ENCODE data around the gene SLC39A11. TPM values are rescaled to one million over a fixed set of nuclear protein-coding genes. Genes with fewer than 3 reads are reported as not detected.

Gene SLC39A11
- total RNA-seq, 1 donor from 2014 or later = 13.0 TPM

DNA sequence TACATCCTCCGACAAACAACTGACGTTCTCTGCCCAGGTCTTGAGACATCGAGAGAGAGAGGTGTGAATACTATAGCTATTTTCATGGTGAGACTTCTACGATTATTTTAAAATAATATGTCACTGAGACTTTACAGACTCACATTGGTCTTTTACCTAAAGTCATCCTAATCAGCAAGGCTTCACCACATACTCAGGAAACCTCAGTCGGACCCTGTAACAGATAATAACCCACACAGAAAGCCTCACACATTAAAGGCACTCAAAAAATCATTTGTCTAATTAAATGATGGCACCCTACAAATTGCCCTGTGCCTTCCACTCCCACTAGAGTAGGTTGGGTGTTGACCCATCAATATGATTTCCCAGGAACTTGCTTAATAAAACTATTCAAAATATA is 19.8 kb upstream of the SLC39A11 start:
- no peak overlapping the region for H3K4me3 ChIP-seq (ENCODE audit: low read length in 3 of 3)
- peaks cover 0 to 3% (median 0%) of the 10 kb centered on the region in 3 donors for H3K27me3 ChIP-seq (ENCODE audit: control insufficient read depth in 3 of 3, insufficient read depth in 3 of 3, low read length in 3 of 3)
- H3K27ac ChIP-seq (ENCODE audit: low read depth, low read length) = no peak overlapping the region
- H3K36me3 ChIP-seq (ENCODE audit: control insufficient read depth in 3 of 3, insufficient read depth in 3 of 3, low read length in 3 of 3) = no peaks in the 10 kb centered on the region
- H3K4me1 ChIP-seq (ENCODE audit: control insufficient read depth in 3 of 3, insufficient read depth in 3 of 3, low read length in 3 of 3) = no peaks in the 10 kb centered on the region
- no peaks in the 10 kb centered on the region for H3K9me3 ChIP-seq (ENCODE audit: control insufficient read depth in 3 of 3, low read length in 3 of 3)
- H3K9ac ChIP-seq (ENCODE audit: low read depth in 1 of 3, low read length in 3 of 3) = no peak overlapping the region

- no peak overlapping the region for H3K4me3 ChIP-seq (ENCODE audit: low read length in 3 of 3)
- no peaks in the 10 kb centered on the region for H3K4me1 ChIP-seq (ENCODE audit: control insufficient read depth in 3 of 3, insufficient read depth in 3 of 3, low read length in 3 of 3)
- H3K9ac ChIP-seq (ENCODE audit: low read depth in 1 of 3, low read length in 3 of 3) = no peak overlapping the region
- peaks cover 0 to 3% (median 0%) of the 10 kb centered on the region in 3 donors for H3K27me3 ChIP-seq (ENCODE audit: control insufficient read depth in 3 of 3, insufficient read depth in 3 of 3, low read length in 3 of 3)
- no peaks in the 10 kb centered on the region for H3K9me3 ChIP-seq (ENCODE audit: control insufficient read depth in 3 of 3, low read length in 3 of 3)
- no peaks in the 10 kb centered on the region for H3K36me3 ChIP-seq (ENCODE audit: control insufficient read depth in 3 of 3, insufficient read depth in 3 of 3, low read length in 3 of 3)
- no peak overlapping the region for H3K27ac ChIP-seq (ENCODE audit: low read depth, low read length)
These were observed 18.9 kb upstream of the SLC39A11 start for GRCh38 chr17:73111386-73111785.

GRCh38 chr17:73107191-73107590 is 14.7 kb upstream of the SLC39A11 start:
- no peaks in the 10 kb centered on the region for H3K36me3 ChIP-seq (ENCODE audit: control insufficient read depth in 3 of 3, insufficient read depth in 3 of 3, low read length in 3 of 3)
- no peaks in the 10 kb centered on the region for H3K4me1 ChIP-seq (ENCODE audit: control insufficient read depth in 3 of 3, insufficient read depth in 3 of 3, low read length in 3 of 3)
- no peak overlapping the region for H3K4me3 ChIP-seq (ENCODE audit: low read length in 3 of 3)
- H3K9me3 ChIP-seq (ENCODE audit: control insufficient read depth in 3 of 3, low read length in 3 of 3) = peaks cover 0 to 2% (median 0%) of the 10 kb centered on the region in 3 donors
- no peak overlapping the region for H3K9ac ChIP-seq (ENCODE audit: low read depth in 1 of 3, low read length in 3 of 3)
- H3K27me3 ChIP-seq (ENCODE audit: control insufficient read depth in 3 of 3, insufficient read depth in 3 of 3, low read length in 3 of 3) = no peaks in the 10 kb centered on the region
- no peak overlapping the region for H3K27ac ChIP-seq (ENCODE audit: low read depth, low read length)

DNA sequence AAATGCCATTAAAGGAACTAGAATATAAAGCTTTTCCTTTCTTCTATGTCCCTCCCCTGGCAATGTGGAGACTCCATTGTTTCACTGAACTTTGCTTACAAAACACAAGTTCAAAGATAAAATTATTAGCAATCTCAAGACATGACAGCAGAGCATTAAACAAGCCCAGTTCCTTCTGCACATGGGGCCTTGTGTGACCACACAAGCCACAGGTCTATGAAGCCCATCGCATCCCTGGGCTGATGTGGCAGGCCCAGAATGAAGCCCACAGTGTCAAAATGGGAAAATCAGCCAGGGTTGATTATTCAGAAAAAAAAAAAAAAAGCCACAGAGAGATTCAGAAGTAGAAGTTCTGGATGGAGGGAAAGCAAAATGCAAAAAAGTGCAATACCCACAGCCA is 12.9 kb upstream of the SLC39A11 start:
- no peak overlapping the region for H3K27ac ChIP-seq (ENCODE audit: low read depth, low read length)
- no peaks in the 10 kb centered on the region for H3K36me3 ChIP-seq (ENCODE audit: control insufficient read depth in 3 of 3, insufficient read depth in 3 of 3, low read length in 3 of 3)
- H3K4me3 ChIP-seq (ENCODE audit: low read length in 3 of 3) = no peak overlapping the region
- H3K4me1 ChIP-seq (ENCODE audit: control insufficient read depth in 3 of 3, insufficient read depth in 3 of 3, low read length in 3 of 3) = no peaks in the 10 kb centered on the region
- H3K27me3 ChIP-seq (ENCODE audit: control insufficient read depth in 3 of 3, insufficient read depth in 3 of 3, low read length in 3 of 3) = no peaks in the 10 kb centered on the region
- H3K9me3 ChIP-seq (ENCODE audit: control insufficient read depth in 3 of 3, low read length in 3 of 3) = peaks cover 0 to 2% (median 0%) of the 10 kb centered on the region in 3 donors
- H3K9ac ChIP-seq (ENCODE audit: low read depth in 1 of 3, low read length in 3 of 3) = no peak overlapping the region

- no peaks in the 10 kb centered on the region for H3K36me3 ChIP-seq (ENCODE audit: control insufficient read depth in 3 of 3, insufficient read depth in 3 of 3, low read length in 3 of 3)
- no peak overlapping the region for H3K9ac ChIP-seq (ENCODE audit: low read depth in 1 of 3, low read length in 3 of 3)
- H3K27me3 ChIP-seq (ENCODE audit: control insufficient read depth in 3 of 3, insufficient read depth in 3 of 3, low read length in 3 of 3) = peaks cover 0 to 2% (median 0%) of the 10 kb centered on the region in 3 donors
- no peaks in the 10 kb centered on the region for H3K4me1 ChIP-seq (ENCODE audit: control insufficient read depth in 3 of 3, insufficient read depth in 3 of 3, low read length in 3 of 3)
- H3K27ac ChIP-seq (ENCODE audit: low read depth, low read length) = no peak overlapping the region
- peaks cover 0 to 2% (median 0%) of the 10 kb centered on the region in 3 donors for H3K9me3 ChIP-seq (ENCODE audit: control insufficient read depth in 3 of 3, low read length in 3 of 3)
- H3K4me3 ChIP-seq (ENCODE audit: low read length in 3 of 3) = no peak overlapping the region
These were observed 12.0 kb upstream of the SLC39A11 start for GRCh38 chr17:73104450-73104849.

- Histone ChIP-seq H3K27me3 (ENCODE audit: control insufficient read depth in 3 of 3, insufficient read depth in 3 of 3, low read length in 3 of 3) (peaks cover 0 to 4% (median 0%) of the 10 kb centered on the region in 3 donors), H3K9me3 (ENCODE audit: control insufficient read depth in 3 of 3, low read length in 3 of 3) (peaks cover 0 to 2% (median 0%) of the 10 kb centered on the region in 3 donors), H3K27ac (ENCODE audit: low read depth, low read length) (no peak overlapping the region), H3K36me3 (ENCODE audit: control insufficient read depth in 3 of 3, insufficient read depth in 3 of 3, low read length in 3 of 3) (no peaks in the 10 kb centered on the region), H3K4me3 (ENCODE audit: low read length in 3 of 3) (no peak overlapping the region), H3K4me1 (ENCODE audit: control insufficient read depth in 3 of 3, insufficient read depth in 3 of 3, low read length in 3 of 3) (no peaks in the 10 kb centered on the region), H3K9ac (ENCODE audit: low read depth in 1 of 3, low read length in 3 of 3) (no peak overlapping the region)
These were observed 11.3 kb upstream of the SLC39A11 start for GRCh38 chr17:73103641-73104335.

- H3K27ac ChIP-seq (ENCODE audit: low read depth, low read length) = no peak overlapping the region
- H3K4me1 ChIP-seq (ENCODE audit: control insufficient read depth in 3 of 3, insufficient read depth in 3 of 3, low read length in 3 of 3) = peaks cover 0 to 4% (median 0%) of the 10 kb centered on the region in 3 donors
- peaks cover 0 to 2% (median 0%) of the 10 kb centered on the region in 3 donors for H3K9me3 ChIP-seq (ENCODE audit: control insufficient read depth in 3 of 3, low read length in 3 of 3)
- H3K9ac ChIP-seq (ENCODE audit: low read depth in 1 of 3, low read length in 3 of 3) = no peak overlapping the region
- no peak overlapping the region for H3K4me3 ChIP-seq (ENCODE audit: low read length in 3 of 3)
- H3K27me3 ChIP-seq (ENCODE audit: control insufficient read depth in 3 of 3, insufficient read depth in 3 of 3, low read length in 3 of 3) = peaks cover 0 to 9% (median 3%) of the 10 kb centered on the region in 3 donors
- H3K36me3 ChIP-seq (ENCODE audit: control insufficient read depth in 3 of 3, insufficient read depth in 3 of 3, low read length in 3 of 3) = no peaks in the 10 kb centered on the region
These were observed 8.5 kb upstream of the SLC39A11 start for GRCh38 chr17:73101031-73101430.

DNA sequence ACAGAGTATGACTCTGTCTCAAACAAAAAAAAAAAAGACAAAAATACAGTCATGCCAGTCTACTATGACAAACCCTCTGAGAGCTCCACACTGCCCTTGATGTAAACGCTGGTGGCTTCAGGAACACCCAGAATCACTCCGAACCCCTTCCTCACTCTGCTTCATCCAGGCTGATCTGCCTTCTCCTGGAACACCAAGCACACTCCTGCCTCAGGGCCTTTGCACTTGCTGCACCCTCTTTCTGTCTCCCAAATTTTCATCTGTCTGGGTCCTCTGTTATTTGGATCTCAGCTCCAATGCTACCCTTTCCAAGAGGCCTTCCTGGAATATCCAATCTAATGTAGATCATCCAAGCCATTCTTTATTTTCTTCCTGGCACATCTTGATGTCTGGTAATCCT is 7.9 kb upstream of the SLC39A11 start:
- no peak overlapping the region for H3K27ac ChIP-seq (ENCODE audit: low read depth, low read length)
- H3K27me3 ChIP-seq (ENCODE audit: control insufficient read depth in 3 of 3, insufficient read depth in 3 of 3, low read length in 3 of 3) = peaks cover 0 to 14% (median 3%) of the 10 kb centered on the region in 3 donors
- peaks cover 0 to 4% (median 0%) of the 10 kb centered on the region in 3 donors for H3K4me1 ChIP-seq (ENCODE audit: control insufficient read depth in 3 of 3, insufficient read depth in 3 of 3, low read length in 3 of 3)
- H3K36me3 ChIP-seq (ENCODE audit: control insufficient read depth in 3 of 3, insufficient read depth in 3 of 3, low read length in 3 of 3) = no peaks in the 10 kb centered on the region
- peaks cover 0 to 2% (median 0%) of the 10 kb centered on the region in 3 donors for H3K9me3 ChIP-seq (ENCODE audit: control insufficient read depth in 3 of 3, low read length in 3 of 3)
- no peak overlapping the region for H3K9ac ChIP-seq (ENCODE audit: low read depth in 1 of 3, low read length in 3 of 3)
- H3K4me3 ChIP-seq (ENCODE audit: low read length in 3 of 3) = no peak overlapping the region

DNA sequence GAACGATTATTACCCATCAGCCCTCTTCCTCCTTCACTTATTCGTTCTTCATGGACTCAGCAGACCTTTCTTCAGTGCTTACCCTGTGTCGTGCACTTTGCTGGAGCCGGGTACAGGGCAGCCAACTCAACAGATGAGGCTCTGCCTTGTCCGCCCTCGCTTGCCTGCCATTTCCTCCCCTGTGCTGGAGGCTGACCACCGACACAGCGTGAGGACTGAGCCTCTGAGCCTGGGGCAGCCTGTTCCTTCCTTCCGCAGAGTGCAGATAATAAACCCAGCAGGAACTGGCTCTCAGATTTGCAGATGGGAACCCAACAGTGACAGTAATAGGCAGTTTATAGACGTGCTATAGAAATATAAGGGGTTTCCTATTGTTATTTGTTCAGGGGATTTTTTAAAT is 7.0 kb upstream of the SLC39A11 start:
- H3K27ac ChIP-seq (ENCODE audit: low read depth, low read length) = no peak overlapping the region

GRCh38 chr17:73098919-73099318 is 6.4 kb upstream of the SLC39A11 start:
- Histone ChIP-seq H3K27ac (ENCODE audit: low read depth, low read length) (no peak overlapping the region), H3K9ac (ENCODE audit: low read depth in 1 of 3, low read length in 3 of 3) (no peak overlapping the region), H3K4me3 (ENCODE audit: low read length in 3 of 3) (no peak overlapping the region), H3K27me3 (ENCODE audit: control insufficient read depth in 3 of 3, insufficient read depth in 3 of 3, low read length in 3 of 3) (peaks cover 0 to 14% (median 3%) of the 10 kb centered on the region in 3 donors), H3K9me3 (ENCODE audit: control insufficient read depth in 3 of 3, low read length in 3 of 3) (no peaks in the 10 kb centered on the region), H3K36me3 (ENCODE audit: control insufficient read depth in 3 of 3, insufficient read depth in 3 of 3, low read length in 3 of 3) (no peaks in the 10 kb centered on the region), H3K4me1 (ENCODE audit: control insufficient read depth in 3 of 3, insufficient read depth in 3 of 3, low read length in 3 of 3) (peaks cover 0 to 4% (median 0%) of the 10 kb centered on the region in 3 donors)

More for the DNA sequence above, 7.0 kb upstream of the SLC39A11 start:
- Histone ChIP-seq H3K9me3 (ENCODE audit: control insufficient read depth in 3 of 3, low read length in 3 of 3) (no peaks in the 10 kb centered on the region), H3K4me3 (ENCODE audit: low read length in 3 of 3) (no peak overlapping the region), H3K9ac (ENCODE audit: low read depth in 1 of 3, low read length in 3 of 3) (no peak overlapping the region), H3K27me3 (ENCODE audit: control insufficient read depth in 3 of 3, insufficient read depth in 3 of 3, low read length in 3 of 3) (peaks cover 0 to 14% (median 3%) of the 10 kb centered on the region in 3 donors), H3K4me1 (ENCODE audit: control insufficient read depth in 3 of 3, insufficient read depth in 3 of 3, low read length in 3 of 3) (peaks cover 0 to 4% (median 0%) of the 10 kb centered on the region in 3 donors), H3K36me3 (ENCODE audit: control insufficient read depth in 3 of 3, insufficient read depth in 3 of 3, low read length in 3 of 3) (no peaks in the 10 kb centered on the region)
